Stomach (tissue), 4 donors: ENCODE results near the gene SVIL.

Experiments used
- EP300 ChIP-seq: sonication (generic); formaldehyde crosslinking; IDR thresholded peaks from one replicate; pipeline ENCODE4 v1.6.1; 2017; ENCODE audit warnings: antibody characterized with exemption
- POLR2A ChIP-seq, 4 donors: fragments of 450-650 bp; IDR thresholded peaks; one replicate each; pipeline ENCODE4 v1.6.1; 2016; ENCODE audit warnings: antibody characterized with exemption in 4 of 4, control low read depth in 2 of 4, mild to moderate bottlenecking in 1 of 4, moderate library complexity in 1 of 4
- TF ChIP-seq, protein P1 (sequence below), 7 experiments: fragments of 450-650 bp in 4 of 7; fragments of 200-600 bp in 3 of 7; sonication (generic) in 3 of 7; IDR thresholded peaks; one replicate each; pipeline ENCODE4 v1.5.1; 2016 to 2019; ENCODE audit warnings: antibody characterized with exemption in 7 of 7, control low read depth in 2 of 7, mild to moderate bottlenecking in 1 of 7

DNA sequence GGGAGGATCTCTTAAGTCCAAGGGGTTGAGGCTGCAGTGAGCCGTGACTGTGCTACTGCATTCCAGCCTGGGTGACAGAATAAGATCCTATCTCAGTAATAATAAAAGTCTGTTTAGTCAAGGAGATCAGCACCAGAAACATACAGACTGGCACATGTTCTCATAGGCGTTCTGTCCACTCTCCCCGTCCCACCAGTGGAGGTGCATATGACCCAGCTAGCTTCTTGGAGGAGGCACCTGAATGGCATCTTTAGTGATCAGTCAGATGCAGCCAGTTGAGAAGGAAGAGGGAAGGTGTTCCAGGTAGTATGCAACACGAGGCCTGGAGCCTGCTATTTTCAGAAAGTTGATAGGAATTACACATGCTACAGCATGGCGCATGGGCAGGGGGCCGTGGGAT lies 45.3 kb upstream of the SVIL start:
- TF ChIP-seq, protein P1, sequence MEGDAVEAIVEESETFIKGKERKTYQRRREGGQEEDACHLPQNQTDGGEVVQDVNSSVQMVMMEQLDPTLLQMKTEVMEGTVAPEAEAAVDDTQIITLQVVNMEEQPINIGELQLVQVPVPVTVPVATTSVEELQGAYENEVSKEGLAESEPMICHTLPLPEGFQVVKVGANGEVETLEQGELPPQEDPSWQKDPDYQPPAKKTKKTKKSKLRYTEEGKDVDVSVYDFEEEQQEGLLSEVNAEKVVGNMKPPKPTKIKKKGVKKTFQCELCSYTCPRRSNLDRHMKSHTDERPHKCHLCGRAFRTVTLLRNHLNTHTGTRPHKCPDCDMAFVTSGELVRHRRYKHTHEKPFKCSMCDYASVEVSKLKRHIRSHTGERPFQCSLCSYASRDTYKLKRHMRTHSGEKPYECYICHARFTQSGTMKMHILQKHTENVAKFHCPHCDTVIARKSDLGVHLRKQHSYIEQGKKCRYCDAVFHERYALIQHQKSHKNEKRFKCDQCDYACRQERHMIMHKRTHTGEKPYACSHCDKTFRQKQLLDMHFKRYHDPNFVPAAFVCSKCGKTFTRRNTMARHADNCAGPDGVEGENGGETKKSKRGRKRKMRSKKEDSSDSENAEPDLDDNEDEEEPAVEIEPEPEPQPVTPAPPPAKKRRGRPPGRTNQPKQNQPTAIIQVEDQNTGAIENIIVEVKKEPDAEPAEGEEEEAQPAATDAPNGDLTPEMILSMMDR (IDR thresholded peaks at IDR 0.05), result no peak
- no peak for TF ChIP-seq POLR2A (IDR thresholded peaks at IDR 0.05)
- TF ChIP-seq EP300, result no peak
